Measurements from ENCODE around the gene HBA2. TPM values are rescaled to one million over a fixed set of nuclear protein-coding genes. Genes with fewer than 3 reads are reported as not detected.

HBA2 gene
- total and polyA plus RNA-seq, 9 of the 15 experiments (the other 6 are each of a cell fraction or from before 2014, with no cell fraction given), result 40.4 to 853 (median 286) TPM

GRCh38 chr16:133716-134115, 39.0 kb upstream of the HBA2 start (continued):
- TF ChIP-seq RERE (CRISPR knock-in tag; IDR thresholded peaks at IDR 0.05; ENCODE audit: borderline replicate concordance) (no peak), TAF1 (IDR thresholded peaks at IDR 0.05; ENCODE audit: control insufficient read depth, extremely low read depth, insufficient read depth, low read length, severe bottlenecking) (no peak), TOE1 (IDR thresholded peaks at IDR 0.05; ENCODE audit: borderline replicate concordance) (no peak), TOE1 (CRISPR knock-in tag; IDR thresholded peaks at IDR 0.05; ENCODE audit: borderline replicate concordance, low read depth) (no peak), ZNF507 (tag; conservative IDR thresholded peaks at IDR 0.05) (no peak), NR3C1 (CRISPR knock-in tag; IDR thresholded peaks at IDR 0.05) (no peak), NFIC (IDR thresholded peaks at IDR 0.05) (no peak), ZNF655 (CRISPR knock-in tag; IDR thresholded peaks at IDR 0.05) (no peak), TCF7L2 (IDR thresholded peaks at IDR 0.05; ENCODE audit: low read depth, low read length) (no peak)
